ENCODE measurements around the gene IL25.
"Not testable (repeated sequence)": the region's sequence is repeated elsewhere in the genome, so short reads cannot be mapped to it uniquely, and the experiment has no call there.

The IL25 gene

DNA sequence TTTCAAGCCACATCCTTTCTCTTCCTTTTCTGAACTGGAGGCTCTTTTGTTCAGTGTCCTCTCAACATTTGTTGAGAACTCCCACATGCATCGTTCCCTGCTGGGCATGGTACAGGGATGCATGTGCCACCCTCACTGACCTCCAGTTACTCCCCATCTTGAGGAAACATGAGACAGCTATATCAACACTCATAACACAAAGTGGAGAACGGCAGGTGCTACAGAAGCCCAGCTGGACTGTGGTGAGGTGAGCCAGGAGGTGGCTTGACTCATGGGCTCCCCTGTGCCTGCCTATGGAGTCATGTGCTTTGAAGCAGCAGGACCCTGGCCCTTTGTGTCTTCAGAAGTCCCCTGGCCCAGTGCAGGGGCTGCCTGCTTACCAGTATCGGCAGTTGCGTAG is 25.7 kb downstream of the IL25 start:
- Histone ChIP-seq H3K27me3 (ENCODE audit: low read length) (no peaks in the 10 kb centered on the region), H3K9me3 (ENCODE audit: insufficient read depth, low read length) (no peaks in the 10 kb centered on the region), H3K9ac (ENCODE audit: low read length) (no peak overlapping the region), H3K79me2 (ENCODE audit: insufficient read depth, low read length) (no peaks in the 10 kb centered on the region), H3F3A (ENCODE audit: insufficient read depth) (no peaks in the 10 kb centered on the region), H3K4me3 (ENCODE audit: insufficient read depth, low read length, poor library complexity, severe bottlenecking) (no peak overlapping the region), H3K27ac (ENCODE audit: low read depth, low read length) (no peak overlapping the region), H3K9me2 (replicated peaks; ENCODE audit: insufficient read depth, low read length) (no peaks in the 10 kb centered on the region), H2AFZ (ENCODE audit: low read depth, low read length, severe bottlenecking) (no peak overlapping the region), H3K4me2 (ENCODE audit: low read depth, low read length, poor library complexity, severe bottlenecking) (no peak overlapping the region), H3K36me3 (ENCODE audit: low read length) (no peaks in the 10 kb centered on the region), H4K20me1 (ENCODE audit: low read depth, low read length) (no peaks in the 10 kb centered on the region)
- TF ChIP-seq EZH2phosphoT487 (conservative IDR thresholded peaks at IDR 0.05; ENCODE audit: low read length): no peak
- TF ChIP-seq, protein P1, sequence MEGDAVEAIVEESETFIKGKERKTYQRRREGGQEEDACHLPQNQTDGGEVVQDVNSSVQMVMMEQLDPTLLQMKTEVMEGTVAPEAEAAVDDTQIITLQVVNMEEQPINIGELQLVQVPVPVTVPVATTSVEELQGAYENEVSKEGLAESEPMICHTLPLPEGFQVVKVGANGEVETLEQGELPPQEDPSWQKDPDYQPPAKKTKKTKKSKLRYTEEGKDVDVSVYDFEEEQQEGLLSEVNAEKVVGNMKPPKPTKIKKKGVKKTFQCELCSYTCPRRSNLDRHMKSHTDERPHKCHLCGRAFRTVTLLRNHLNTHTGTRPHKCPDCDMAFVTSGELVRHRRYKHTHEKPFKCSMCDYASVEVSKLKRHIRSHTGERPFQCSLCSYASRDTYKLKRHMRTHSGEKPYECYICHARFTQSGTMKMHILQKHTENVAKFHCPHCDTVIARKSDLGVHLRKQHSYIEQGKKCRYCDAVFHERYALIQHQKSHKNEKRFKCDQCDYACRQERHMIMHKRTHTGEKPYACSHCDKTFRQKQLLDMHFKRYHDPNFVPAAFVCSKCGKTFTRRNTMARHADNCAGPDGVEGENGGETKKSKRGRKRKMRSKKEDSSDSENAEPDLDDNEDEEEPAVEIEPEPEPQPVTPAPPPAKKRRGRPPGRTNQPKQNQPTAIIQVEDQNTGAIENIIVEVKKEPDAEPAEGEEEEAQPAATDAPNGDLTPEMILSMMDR (IDR thresholded peaks at IDR 0.05; ENCODE audit: insufficient read depth, low read length, poor library complexity, severe bottlenecking): no peak

DNA sequence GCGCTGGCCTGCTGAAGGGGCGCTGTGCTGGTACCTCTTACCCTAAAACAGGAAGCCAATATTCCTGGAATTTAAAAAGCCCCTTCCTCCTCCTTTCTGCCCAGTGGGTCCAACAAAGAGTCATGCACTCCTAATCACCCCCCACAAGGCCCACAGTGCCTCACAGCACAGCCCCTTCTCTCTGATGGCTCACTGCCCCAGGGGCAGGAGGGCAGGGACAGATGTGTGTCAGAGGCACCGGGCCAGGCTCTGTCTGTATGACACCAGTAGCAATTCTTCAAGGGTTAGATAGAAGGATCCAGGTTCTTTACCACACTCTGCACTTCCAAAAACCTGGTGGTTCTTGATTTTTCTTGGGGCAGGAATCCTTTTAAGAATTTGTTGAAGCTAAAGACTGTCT is 26.5 kb downstream of the IL25 start:
- no peak overlapping the region for H3K4me2 ChIP-seq (ENCODE audit: low read depth, low read length, poor library complexity, severe bottlenecking)
- no peak overlapping the region for H3K4me3 ChIP-seq (ENCODE audit: insufficient read depth, low read length, poor library complexity, severe bottlenecking)
- H3K9me2 ChIP-seq (replicated peaks; ENCODE audit: insufficient read depth, low read length): no peaks in the 10 kb centered on the region
- H3F3A ChIP-seq (ENCODE audit: insufficient read depth): no peaks in the 10 kb centered on the region
- no peaks in the 10 kb centered on the region for H3K9me3 ChIP-seq (ENCODE audit: insufficient read depth, low read length)
- H3K27ac ChIP-seq (ENCODE audit: low read depth, low read length): no peak overlapping the region
- H4K20me1 ChIP-seq (ENCODE audit: low read depth, low read length): no peaks in the 10 kb centered on the region
- no peaks in the 10 kb centered on the region for H3K79me2 ChIP-seq (ENCODE audit: insufficient read depth, low read length)
- TF ChIP-seq, protein P1 (IDR thresholded peaks at IDR 0.05; ENCODE audit: insufficient read depth, low read length, poor library complexity, severe bottlenecking): no peak
- TF ChIP-seq EZH2phosphoT487 (conservative IDR thresholded peaks at IDR 0.05; ENCODE audit: low read length): no peak
- no peaks in the 10 kb centered on the region for H3K27me3 ChIP-seq (ENCODE audit: low read length)
- H2AFZ ChIP-seq (ENCODE audit: low read depth, low read length, severe bottlenecking): no peak overlapping the region
- no peak overlapping the region for H3K9ac ChIP-seq (ENCODE audit: low read length)
- no peaks in the 10 kb centered on the region for H3K36me3 ChIP-seq (ENCODE audit: low read length)

DNA sequence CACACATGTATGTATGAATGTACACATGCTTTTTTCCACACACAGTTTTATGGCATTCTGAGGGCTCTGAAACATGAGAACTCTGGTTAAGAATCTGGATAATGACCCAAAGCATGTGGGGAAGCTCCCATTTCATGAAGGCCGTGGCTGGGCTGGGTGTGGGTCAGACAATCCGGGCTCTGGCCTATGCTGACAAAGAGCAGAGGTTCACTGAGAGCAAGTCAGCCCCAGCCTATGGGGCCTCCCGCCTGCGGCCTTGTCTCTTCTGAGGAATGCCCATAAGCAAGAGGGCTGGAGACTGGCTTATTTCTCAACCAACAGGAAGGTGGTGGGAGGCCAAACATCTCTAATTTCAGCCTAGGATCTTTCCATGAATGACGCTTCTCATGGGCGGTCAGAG is 27.0 kb downstream of the IL25 start:
- no peak overlapping the region for H2AFZ ChIP-seq (ENCODE audit: low read depth, low read length, severe bottlenecking)
- H3K9me3 ChIP-seq (ENCODE audit: insufficient read depth, low read length): no peaks in the 10 kb centered on the region
- H3K27ac ChIP-seq (ENCODE audit: low read depth, low read length): no peak overlapping the region
- no peak overlapping the region for H3K4me3 ChIP-seq (ENCODE audit: insufficient read depth, low read length, poor library complexity, severe bottlenecking)
- no peak overlapping the region for H3K4me2 ChIP-seq (ENCODE audit: low read depth, low read length, poor library complexity, severe bottlenecking)
- no peaks in the 10 kb centered on the region for H4K20me1 ChIP-seq (ENCODE audit: low read depth, low read length)
- H3K27me3 ChIP-seq (ENCODE audit: low read length): no peaks in the 10 kb centered on the region
- H3K9ac ChIP-seq (ENCODE audit: low read length): no peak overlapping the region
- TF ChIP-seq EZH2phosphoT487 (conservative IDR thresholded peaks at IDR 0.05; ENCODE audit: low read length): no peak
- TF ChIP-seq, protein P1 (IDR thresholded peaks at IDR 0.05; ENCODE audit: insufficient read depth, low read length, poor library complexity, severe bottlenecking): no peak
- H3K9me2 ChIP-seq (replicated peaks; ENCODE audit: insufficient read depth, low read length): no peaks in the 10 kb centered on the region
- H3F3A ChIP-seq (ENCODE audit: insufficient read depth): no peaks in the 10 kb centered on the region
- no peaks in the 10 kb centered on the region for H3K36me3 ChIP-seq (ENCODE audit: low read length)
- H3K79me2 ChIP-seq (ENCODE audit: insufficient read depth, low read length): no peaks in the 10 kb centered on the region

DNA sequence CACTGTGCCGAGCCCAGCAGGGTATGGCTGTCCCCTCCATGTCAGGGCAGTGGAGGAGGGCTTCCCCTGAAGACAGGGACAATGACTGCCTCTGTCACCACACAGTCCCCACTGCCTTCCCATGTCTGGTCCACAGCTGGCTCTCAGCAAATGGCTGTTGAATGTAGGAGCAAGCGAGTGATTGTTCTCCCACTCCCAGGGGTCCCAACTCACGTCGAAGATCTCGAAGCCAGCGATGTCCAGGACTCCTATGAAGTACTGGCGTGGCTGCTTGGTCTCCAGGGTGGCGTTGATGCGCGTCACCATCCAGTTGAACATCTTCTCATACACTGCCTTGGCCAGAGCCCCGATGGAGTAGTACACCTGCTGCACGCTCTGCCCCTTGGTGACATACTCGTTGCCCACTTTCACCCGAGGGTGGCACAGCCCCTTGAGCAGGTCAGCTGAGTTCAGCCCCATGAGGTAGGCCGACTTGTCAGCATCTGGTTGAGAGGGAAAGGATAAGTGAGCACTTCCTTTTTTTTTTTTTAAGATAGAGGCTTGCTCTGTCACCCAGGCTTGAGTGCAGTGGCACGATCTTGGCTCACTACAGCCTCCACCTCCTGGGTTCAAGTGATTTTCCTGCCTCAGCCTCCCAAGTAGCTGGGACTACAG is 28.0 kb downstream of the IL25 start:
- H4K20me1 ChIP-seq (ENCODE audit: low read depth, low read length); H3F3A ChIP-seq (ENCODE audit: insufficient read depth); H3K9ac ChIP-seq (ENCODE audit: low read length); H3K9me3 ChIP-seq (ENCODE audit: insufficient read depth, low read length); H2AFZ ChIP-seq (ENCODE audit: low read depth, low read length, severe bottlenecking); H3K79me2 ChIP-seq (ENCODE audit: insufficient read depth, low read length); H3K27me3 ChIP-seq (ENCODE audit: low read length); H3K27ac ChIP-seq (ENCODE audit: low read depth, low read length); H3K9me2 ChIP-seq (replicated peaks; ENCODE audit: insufficient read depth, low read length); H3K36me3 ChIP-seq (ENCODE audit: low read length); H3K4me2 ChIP-seq (ENCODE audit: low read depth, low read length, poor library complexity, severe bottlenecking); H3K4me3 ChIP-seq (ENCODE audit: insufficient read depth, low read length, poor library complexity, severe bottlenecking): not testable (repeated sequence)
